ENCODE data around the gene PHACTR3.

PHACTR3 gene

DNA sequence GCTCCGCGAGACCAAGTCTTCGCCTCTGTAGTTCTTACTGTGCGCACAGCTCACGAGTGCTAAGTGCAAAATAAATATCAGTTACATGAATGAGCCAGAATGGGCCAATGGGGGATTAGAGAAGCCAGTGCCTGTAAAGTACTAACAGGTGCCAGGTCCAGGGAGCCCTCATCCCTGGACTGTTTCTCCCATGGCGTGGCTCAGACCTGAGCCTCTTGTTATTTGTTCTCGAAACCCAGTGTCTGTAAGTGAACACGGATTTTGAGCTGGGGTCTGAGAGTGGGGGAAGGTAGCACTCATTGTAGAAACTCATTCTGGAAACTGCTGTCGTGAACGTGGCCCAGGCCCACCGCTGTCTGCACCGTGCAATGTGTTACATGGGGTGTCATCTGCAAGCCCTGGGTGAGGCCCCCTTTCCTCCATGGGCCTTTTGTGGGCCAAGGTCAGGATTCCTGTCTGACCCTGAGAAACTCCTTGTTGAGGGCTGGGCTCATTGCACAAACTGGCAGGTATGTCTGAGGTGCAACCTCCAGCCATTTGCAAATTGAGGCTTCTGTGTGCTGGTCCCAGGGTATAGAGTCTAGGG lies 174.4 kb downstream of the PHACTR3 start:
- Histone ChIP-seq H3K9me3 (ENCODE audit: control insufficient read depth, low read length) (no peaks in the 10 kb centered on the region), H3K4me3 (ENCODE audit: low read length) (no peak overlapping the region)

DNA sequence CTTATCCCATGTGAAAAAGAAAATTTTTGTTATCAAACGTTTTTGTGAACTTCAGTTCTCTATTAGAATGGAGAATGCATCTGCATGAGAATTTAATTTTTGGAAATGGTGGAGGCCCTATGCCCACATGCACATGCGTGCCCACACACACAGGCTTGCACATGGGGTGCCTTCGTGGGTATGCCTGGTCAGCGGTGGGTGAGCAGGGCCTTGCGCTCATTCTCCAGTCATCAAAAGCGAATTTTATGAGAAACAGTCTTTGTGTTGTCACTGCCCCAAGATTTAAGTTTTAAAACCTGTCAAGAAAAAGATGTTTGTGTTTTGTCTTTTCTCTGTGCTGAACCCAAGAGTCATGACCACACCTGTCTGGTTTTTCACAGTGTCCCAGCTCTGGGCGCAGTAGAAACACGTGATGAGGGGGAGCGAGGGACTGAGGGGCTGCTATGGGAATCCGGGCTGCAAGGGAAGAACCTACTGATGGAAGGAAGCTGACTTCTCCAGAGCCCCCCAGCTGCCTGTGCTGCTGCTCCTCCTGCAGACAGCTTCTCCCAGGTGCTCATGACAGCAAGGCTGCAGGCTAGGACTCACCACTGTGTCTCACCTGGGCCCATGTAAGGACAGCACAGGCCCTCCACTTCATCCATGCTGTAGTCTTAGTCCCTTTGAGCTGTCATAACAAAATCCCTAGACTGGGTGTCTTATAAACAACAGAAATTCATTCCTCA lies 175.5 kb downstream of the PHACTR3 start:
- H3K9ac ChIP-seq (ENCODE audit: low read length) = no peak overlapping the region
- H3K9me3 ChIP-seq (ENCODE audit: control insufficient read depth, low read length) = no peaks in the 10 kb centered on the region
- H3K4me1 ChIP-seq (ENCODE audit: control insufficient read depth, insufficient read depth, low read length) = no peaks in the 10 kb centered on the region
- no peak overlapping the region for H3K4me3 ChIP-seq (ENCODE audit: low read length)
- no peaks in the 10 kb centered on the region for H3K36me3 ChIP-seq (ENCODE audit: control insufficient read depth, insufficient read depth, low read length)
- H3K27me3 ChIP-seq (ENCODE audit: control insufficient read depth, insufficient read depth, low read length) = no peaks in the 10 kb centered on the region

More for the DNA sequence above, 174.4 kb downstream of the PHACTR3 start:
- Histone ChIP-seq H3K9ac (ENCODE audit: low read length) (no peak overlapping the region), H3K4me1 (ENCODE audit: control insufficient read depth, insufficient read depth, low read length) (no peaks in the 10 kb centered on the region), H3K36me3 (ENCODE audit: control insufficient read depth, insufficient read depth, low read length) (no peaks in the 10 kb centered on the region), H3K27me3 (ENCODE audit: control insufficient read depth, insufficient read depth, low read length) (no peaks in the 10 kb centered on the region)

GRCh38 chr20:59780494-59781185 lies 176.3 kb downstream of the PHACTR3 start:
- H3K27me3 ChIP-seq (ENCODE audit: control insufficient read depth, insufficient read depth, low read length) = no peaks in the 10 kb centered on the region
- H3K9ac ChIP-seq (ENCODE audit: low read length) = no peak overlapping the region
- H3K4me3 ChIP-seq (ENCODE audit: low read length) = no peak overlapping the region
- H3K4me1 ChIP-seq (ENCODE audit: control insufficient read depth, insufficient read depth, low read length) = no peaks in the 10 kb centered on the region
- H3K36me3 ChIP-seq (ENCODE audit: control insufficient read depth, insufficient read depth, low read length) = no peaks in the 10 kb centered on the region
- H3K9me3 ChIP-seq (ENCODE audit: control insufficient read depth, low read length) = no peaks in the 10 kb centered on the region

DNA sequence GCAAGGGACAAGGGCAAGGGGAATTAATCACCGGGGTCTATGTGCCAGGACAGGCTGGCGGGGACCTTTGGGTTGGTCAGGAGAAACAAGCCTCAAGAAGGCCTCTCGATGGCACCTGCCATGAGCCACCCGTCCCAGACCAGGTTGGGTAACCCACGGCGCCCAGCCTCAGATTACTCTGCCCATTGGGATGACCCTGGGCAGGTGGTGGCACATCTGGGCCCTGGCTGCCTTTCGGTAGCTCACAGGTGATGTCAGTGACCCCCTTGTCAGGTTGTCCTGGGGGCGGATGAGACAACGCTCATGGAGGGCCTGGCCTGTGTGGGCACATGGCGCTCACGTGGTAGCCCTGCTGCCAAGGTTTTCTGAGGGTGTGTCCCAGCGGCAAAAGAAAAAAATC lies 176.9 kb downstream of the PHACTR3 start:
- H3K4me1 ChIP-seq (ENCODE audit: control insufficient read depth, insufficient read depth, low read length) = no peaks in the 10 kb centered on the region

DNA sequence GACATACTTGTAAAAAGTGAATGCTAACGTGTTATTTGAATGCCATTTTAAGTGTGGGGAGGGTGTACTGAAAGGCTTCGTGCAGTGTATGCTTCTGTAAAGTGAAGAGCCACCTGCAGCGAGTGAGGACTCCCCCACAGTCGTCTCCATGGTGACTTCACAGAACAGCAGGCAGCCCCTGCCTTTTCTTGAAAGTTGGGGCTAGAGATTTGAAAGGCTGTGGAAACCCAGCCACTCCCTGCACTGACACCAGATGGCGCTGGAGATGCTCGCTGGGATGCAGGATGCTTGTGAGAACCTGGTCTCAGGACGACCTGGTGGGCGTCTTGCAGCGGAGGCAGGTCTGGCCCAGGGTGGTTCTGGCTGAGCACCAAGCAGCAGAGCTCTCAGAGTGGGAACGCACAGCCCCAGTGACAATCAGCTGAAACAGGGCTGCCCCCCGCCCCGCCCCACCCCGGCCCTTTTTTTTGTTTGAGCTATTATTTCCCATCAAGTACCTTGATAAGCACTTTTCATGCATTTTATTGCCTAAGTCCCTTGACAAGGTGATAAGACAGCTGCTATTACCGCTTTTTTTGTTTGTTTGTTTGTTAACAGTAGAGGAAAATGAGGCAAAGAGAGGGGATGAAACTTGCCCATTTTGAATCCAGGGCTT lies 178.8 kb downstream of the PHACTR3 start:
- H3K36me3 ChIP-seq (ENCODE audit: control insufficient read depth, insufficient read depth, low read length) = no peaks in the 10 kb centered on the region
- no peaks in the 10 kb centered on the region for H3K27me3 ChIP-seq (ENCODE audit: control insufficient read depth, insufficient read depth, low read length)
- H3K4me1 ChIP-seq (ENCODE audit: control insufficient read depth, insufficient read depth, low read length) = no peaks in the 10 kb centered on the region
- no peak overlapping the region for H3K9ac ChIP-seq (ENCODE audit: low read length)
- H3K9me3 ChIP-seq (ENCODE audit: control insufficient read depth, low read length) = no peaks in the 10 kb centered on the region
- no peak overlapping the region for H3K4me3 ChIP-seq (ENCODE audit: low read length)

More for the DNA sequence above, 176.9 kb downstream of the PHACTR3 start:
- Histone ChIP-seq H3K36me3 (ENCODE audit: control insufficient read depth, insufficient read depth, low read length) (no peaks in the 10 kb centered on the region), H3K4me3 (ENCODE audit: low read length) (no peak overlapping the region), H3K27me3 (ENCODE audit: control insufficient read depth, insufficient read depth, low read length) (no peaks in the 10 kb centered on the region), H3K9ac (ENCODE audit: low read length) (no peak overlapping the region), H3K9me3 (ENCODE audit: control insufficient read depth, low read length) (no peaks in the 10 kb centered on the region)

DNA sequence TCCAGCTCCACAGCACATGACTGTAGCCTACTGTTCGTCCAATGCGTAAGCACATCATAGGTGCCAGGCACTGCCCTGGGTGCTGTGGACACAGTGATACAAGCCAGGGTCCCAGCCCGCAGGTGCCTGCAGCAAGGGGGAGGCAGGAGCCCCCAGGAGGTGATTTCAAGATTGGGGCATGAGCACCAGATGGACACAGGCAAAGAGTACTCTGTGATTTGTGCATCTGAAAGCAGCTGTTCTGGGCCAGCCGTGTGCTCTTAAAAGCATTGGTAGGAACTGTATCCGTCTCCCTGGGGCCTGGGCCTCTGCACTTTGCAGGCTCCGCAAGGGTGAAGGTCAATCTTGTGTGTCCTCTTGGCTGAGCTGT lies 179.3 kb downstream of the PHACTR3 start:
- Histone ChIP-seq H3K4me1 (ENCODE audit: control insufficient read depth, insufficient read depth, low read length) (no peaks in the 10 kb centered on the region), H3K36me3 (ENCODE audit: control insufficient read depth, insufficient read depth, low read length) (no peaks in the 10 kb centered on the region), H3K9me3 (ENCODE audit: control insufficient read depth, low read length) (no peaks in the 10 kb centered on the region), H3K4me3 (ENCODE audit: low read length) (no peak overlapping the region), H3K9ac (ENCODE audit: low read length) (no peak overlapping the region), H3K27me3 (ENCODE audit: control insufficient read depth, insufficient read depth, low read length) (no peaks in the 10 kb centered on the region)

- Histone ChIP-seq H3K4me1 (ENCODE audit: control insufficient read depth, insufficient read depth, low read length) (no peaks in the 10 kb centered on the region), H3K9me3 (ENCODE audit: control insufficient read depth, low read length) (no peaks in the 10 kb centered on the region), H3K9ac (ENCODE audit: low read length) (no peak overlapping the region), H3K4me3 (ENCODE audit: low read length) (no peak overlapping the region), H3K27me3 (ENCODE audit: control insufficient read depth, insufficient read depth, low read length) (no peaks in the 10 kb centered on the region), H3K36me3 (ENCODE audit: control insufficient read depth, insufficient read depth, low read length) (no peaks in the 10 kb centered on the region)
Observed at GRCh38 chr20:59784365-59784764, 180.0 kb downstream of the PHACTR3 start.

DNA sequence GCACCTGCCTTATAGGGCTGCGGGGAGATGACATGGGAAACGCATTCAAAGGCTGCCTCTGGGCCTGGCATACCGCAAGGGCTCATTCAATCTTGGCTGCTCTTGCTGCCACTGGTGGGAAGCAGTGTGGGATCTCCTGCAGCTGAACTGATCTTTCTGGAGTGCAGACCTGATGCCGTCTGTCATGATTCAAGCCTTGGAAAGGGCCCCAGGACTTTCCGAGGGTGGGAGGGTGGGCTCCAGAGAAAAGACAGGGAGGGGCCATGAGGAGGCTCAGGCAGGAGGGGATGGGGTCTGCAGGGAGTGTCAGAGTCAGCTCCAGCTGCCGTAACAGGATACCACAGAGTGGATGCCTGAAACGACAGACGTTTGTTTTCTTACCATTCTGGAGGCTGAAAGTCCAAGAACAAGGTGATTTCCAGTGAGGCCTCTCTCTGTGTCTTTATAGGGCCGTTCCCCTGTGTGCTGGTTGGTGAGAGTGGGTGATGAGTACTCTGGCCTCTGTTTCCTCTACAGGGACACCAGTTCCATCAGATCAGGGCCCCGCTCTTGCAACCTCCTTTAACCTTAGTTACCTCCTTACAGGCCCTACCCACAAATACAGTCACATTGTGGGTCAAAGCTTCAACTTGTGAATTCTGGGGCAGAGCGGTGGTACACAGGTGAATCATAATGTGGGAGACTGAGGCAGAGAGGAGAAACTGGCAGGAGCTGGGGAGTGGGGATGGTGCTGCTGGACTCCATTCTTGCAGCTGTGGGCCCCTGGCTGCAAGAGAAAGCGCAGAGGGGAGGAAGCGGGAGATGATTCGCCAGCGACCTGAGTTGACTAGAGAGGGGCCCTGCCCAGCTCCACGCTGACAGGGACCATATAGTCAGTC lies 180.7 kb downstream of the PHACTR3 start:
- H3K4me3 ChIP-seq (ENCODE audit: low read length) = no peak overlapping the region

DNA sequence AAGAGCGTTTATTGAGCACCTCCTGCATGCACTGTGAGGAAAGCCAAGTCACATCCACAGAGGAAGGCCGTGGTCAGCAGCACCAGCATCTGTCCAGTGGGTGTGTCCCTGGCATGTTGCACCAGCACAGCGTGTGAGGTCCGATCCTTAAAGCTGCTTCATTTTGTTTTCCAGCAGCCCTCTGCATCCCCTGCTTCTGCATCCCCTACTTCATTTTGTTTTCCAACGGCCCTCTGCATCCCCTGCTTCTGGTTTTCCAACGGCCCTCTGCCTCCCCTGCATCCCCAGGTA lies 181.3 kb downstream of the PHACTR3 start:
- no peaks in the 10 kb centered on the region for H3K9me3 ChIP-seq (ENCODE audit: control insufficient read depth, low read length)
- H3K4me3 ChIP-seq (ENCODE audit: low read length) = no peak overlapping the region
- no peaks in the 10 kb centered on the region for H3K36me3 ChIP-seq (ENCODE audit: control insufficient read depth, insufficient read depth, low read length)
- H3K27me3 ChIP-seq (ENCODE audit: control insufficient read depth, insufficient read depth, low read length) = no peaks in the 10 kb centered on the region
- H3K9ac ChIP-seq (ENCODE audit: low read length) = no peak overlapping the region
- no peaks in the 10 kb centered on the region for H3K4me1 ChIP-seq (ENCODE audit: control insufficient read depth, insufficient read depth, low read length)

More for the DNA sequence above, 180.7 kb downstream of the PHACTR3 start:
- Histone ChIP-seq H3K4me1 (ENCODE audit: control insufficient read depth, insufficient read depth, low read length) (no peaks in the 10 kb centered on the region), H3K36me3 (ENCODE audit: control insufficient read depth, insufficient read depth, low read length) (no peaks in the 10 kb centered on the region), H3K27me3 (ENCODE audit: control insufficient read depth, insufficient read depth, low read length) (no peaks in the 10 kb centered on the region), H3K9me3 (ENCODE audit: control insufficient read depth, low read length) (no peaks in the 10 kb centered on the region), H3K9ac (ENCODE audit: low read length) (no peak overlapping the region)

- Histone ChIP-seq H3K4me3 (ENCODE audit: low read length) (no peak overlapping the region), H3K36me3 (ENCODE audit: control insufficient read depth, insufficient read depth, low read length) (no peaks in the 10 kb centered on the region), H3K9me3 (ENCODE audit: control insufficient read depth, low read length) (no peaks in the 10 kb centered on the region), H3K9ac (ENCODE audit: low read length) (no peak overlapping the region), H3K27me3 (ENCODE audit: control insufficient read depth, insufficient read depth, low read length) (no peaks in the 10 kb centered on the region), H3K4me1 (ENCODE audit: control insufficient read depth, insufficient read depth, low read length) (no peaks in the 10 kb centered on the region)
Observed at GRCh38 chr20:59785986-59786795, 181.9 kb downstream of the PHACTR3 start.

Data from mucosa of stomach (tissue), 1 donor.